Neural cell (in vitro differentiated cells): ENCODE results near the gene MAN2B2. TPM values are rescaled to one million over a fixed set of nuclear protein-coding genes. Genes with fewer than 3 reads are reported as not detected.

ENCODE experiments used
- H2AFZ ChIP-seq: fragments of 200-600, 300-800 bp; sonication (generic), shearing (Covaris generic); 2 replicates; pipeline ENCODE4 v1.6.0; 2014; ENCODE audit warnings: low read depth, mild to moderate bottlenecking, antibody characterized with exemption, low read length, moderate library complexity
- H3F3A ChIP-seq: fragments of 200-600 bp; shearing (Covaris generic); 2 replicates; pipeline ENCODE4 v1.6.1; 2016; ENCODE audit warnings: mild to moderate bottlenecking, moderate library complexity, mixed read lengths, antibody characterized with exemption, low read length; ENCODE audit not compliant: insufficient read depth, poor library complexity, severe bottlenecking
- H3K27ac ChIP-seq: fragments of 200-600, 300-800 bp; sonication (generic), shearing (Covaris generic); 2 replicates; pipeline ENCODE4 v1.5.1; 2014; ENCODE audit warnings: mild to moderate bottlenecking, low read length, moderate library complexity
- H3K27me3 ChIP-seq: fragments of 300-800, 200-600 bp; sonication (generic), shearing (Covaris generic); 2 replicates; pipeline ENCODE4 v1.6.0; 2014; ENCODE audit warnings: mild to moderate bottlenecking, low read depth, low read length, moderate library complexity; ENCODE audit not compliant: insufficient read depth
- H3K36me3 ChIP-seq: fragments of 300-800, 200-600 bp; sonication (generic), shearing (Covaris generic); 2 replicates; pipeline ENCODE4 v1.5.1; 2014; ENCODE audit warnings: mild to moderate bottlenecking, antibody characterized with exemption, low read length, moderate library complexity; ENCODE audit not compliant: insufficient read depth
- H3K4me2 ChIP-seq: fragments of 300-800, 200-600 bp; sonication (generic), shearing (Covaris generic); 2 replicates; pipeline ENCODE4 v1.6.0; 2014; ENCODE audit warnings: mild to moderate bottlenecking, low read length
- H3K4me3 ChIP-seq: fragments of 300-800, 200-600 bp; sonication (generic), shearing (Covaris generic); 2 replicates; pipeline ENCODE4 v1.5.1; 2014; ENCODE audit warnings: mild to moderate bottlenecking, low read length, moderate library complexity
- H3K79me2 ChIP-seq: fragments of 200-600 bp; shearing (Covaris generic); replicated peaks from 2 replicates; pipeline ENCODE4 v1.6.0; 2014; ENCODE audit warnings: mild to moderate bottlenecking, low read length, moderate library complexity; ENCODE audit not compliant: insufficient read depth
- H3K9ac ChIP-seq: fragments of 300-800, 200-600 bp; sonication (generic), shearing (Covaris generic); 2 replicates; pipeline ENCODE4 v1.6.1; 2016; ENCODE audit warnings: mild to moderate bottlenecking, low read length, mixed read lengths
- H3K9me2 ChIP-seq: fragments of 200-600 bp; shearing (Covaris generic); 2 replicates; pipeline ENCODE4 v1.6.1; 2016; ENCODE audit warnings: mild to moderate bottlenecking, low read length, mixed read lengths; ENCODE audit not compliant: insufficient read depth
- H3K9me3 ChIP-seq: fragments of 200-600, 300-800 bp; sonication (generic), shearing (Covaris generic); 2 replicates; pipeline ENCODE4 v1.6.1; 2016; ENCODE audit warnings: mild to moderate bottlenecking, mixed run types, low read length, moderate library complexity, mixed read lengths
- H4K20me1 ChIP-seq: fragments of 200-600 bp; shearing (Covaris generic); 2 replicates; pipeline ENCODE4 v1.6.1; 2016; ENCODE audit warnings: mild to moderate bottlenecking, mixed run types; ENCODE audit not compliant: insufficient read depth
- CTCF ChIP-seq: fragments of 450-650 bp; IDR thresholded peaks from 2 replicates; pipeline ENCODE4 v1.5.1; 2014; ENCODE audit warnings: antibody characterized with exemption, mild to moderate bottlenecking, moderate library complexity; ENCODE audit not compliant: poor library complexity, severe bottlenecking
- EP300 ChIP-seq: fragments of 450-650 bp; conservative IDR thresholded peaks from 2 replicates; pipeline ENCODE4 v1.6.1; 2014; ENCODE audit warnings: antibody characterized with exemption, mild to moderate bottlenecking, moderate library complexity; ENCODE audit not compliant: poor library complexity, severe bottlenecking
- EZH2 ChIP-seq: fragments of 200-600, 300-800 bp; shearing (Covaris generic), sonication (generic); IDR thresholded peaks from 2 replicates; pipeline ENCODE4 v1.6.1; 2014; ENCODE audit warnings: antibody characterized with exemption, low read length, borderline replicate concordance, mild to moderate bottlenecking; ENCODE audit not compliant: insufficient read depth, poor library complexity, severe bottlenecking
- MXI1 ChIP-seq: fragments of 450-650 bp; conservative IDR thresholded peaks from 2 replicates; pipeline ENCODE4 v1.6.1; 2014; ENCODE audit warnings: antibody characterized with exemption, mild to moderate bottlenecking; ENCODE audit not compliant: poor library complexity, severe bottlenecking
- POLR2AphosphoS5 ChIP-seq: IDR thresholded peaks from 2 replicates; pipeline ENCODE4 v1.6.1; 2012
- RAD21 ChIP-seq: fragments of 450-650 bp; conservative IDR thresholded peaks from 2 replicates; pipeline ENCODE4 v1.6.1; 2014; ENCODE audit warnings: antibody characterized with exemption, mild to moderate bottlenecking, moderate library complexity
- REST ChIP-seq: IDR thresholded peaks from 2 replicates; pipeline ENCODE4 v1.6.1; 2012; ENCODE audit warnings: borderline replicate concordance
- SMC3 ChIP-seq: fragments of 450-650 bp; conservative IDR thresholded peaks from 2 replicates; pipeline ENCODE4 v1.6.1; 2014; ENCODE audit warnings: antibody characterized with exemption, mild to moderate bottlenecking, moderate library complexity; ENCODE audit not compliant: poor library complexity
- TAF1 ChIP-seq: IDR thresholded peaks from 2 replicates; pipeline ENCODE4 v1.6.1; 2012; ENCODE audit warnings: low read depth
- polyA plus RNA-seq: library from polyadenylated mRNA; depleted of rRNA; stranded (reverse); fragments of >200 nt; gene quantifications from 2 replicates; pipeline ENCODE4 v1.2.3, GENCODE V29; 2014

MAN2B2 gene
- polyA plus RNA-seq, 1 donor from 2014 or later = 7.5 TPM

- no peaks in the 10 kb centered on the region for H3K27me3 ChIP-seq
- no peaks in the 10 kb centered on the region for H3K79me2 ChIP-seq
- H3K9ac ChIP-seq = no peak overlapping the region
- H4K20me1 ChIP-seq = no peaks in the 10 kb centered on the region
- H3K36me3 ChIP-seq = peaks cover 6% of the 10 kb centered on the region
- no peaks in the 10 kb centered on the region for H3K9me3 ChIP-seq
- no peak overlapping the region for H3K4me3 ChIP-seq
- H2AFZ ChIP-seq = no peak overlapping the region
- H3F3A ChIP-seq = no peaks in the 10 kb centered on the region
- TF ChIP-seq TAF1 (no peak), MXI1 (no peak), CTCF (no peak), EP300 (no peak), REST (no peak), SMC3 (no peak), RAD21 (no peak), EZH2 (no peak), POLR2AphosphoS5 (no peak)
- no peak overlapping the region for H3K4me2 ChIP-seq
- no peak overlapping the region for H3K27ac ChIP-seq
- no peaks in the 10 kb centered on the region for H3K9me2 ChIP-seq
Measured at GRCh38 chr4:6613676-6614651, 39.0 kb downstream of the MAN2B2 start.

- H3K9me2 ChIP-seq = no peaks in the 10 kb centered on the region
- no peak overlapping the region for H3K27ac ChIP-seq
- H3K79me2 ChIP-seq = no peaks in the 10 kb centered on the region
- H4K20me1 ChIP-seq = no peaks in the 10 kb centered on the region
- H3K27me3 ChIP-seq = no peaks in the 10 kb centered on the region
- no peak overlapping the region for H3K4me3 ChIP-seq
- H3K9me3 ChIP-seq = no peaks in the 10 kb centered on the region
- H3K4me2 ChIP-seq = no peak overlapping the region
- peaks cover 6% of the 10 kb centered on the region for H3K36me3 ChIP-seq
- TF ChIP-seq MXI1 (no peak), EP300 (no peak), POLR2AphosphoS5 (no peak), RAD21 (no peak), TAF1 (no peak), SMC3 (no peak), EZH2 (no peak), CTCF (no peak), REST (no peak)
- no peaks in the 10 kb centered on the region for H3F3A ChIP-seq
- H2AFZ ChIP-seq = no peak overlapping the region
- no peak overlapping the region for H3K9ac ChIP-seq
Measured at GRCh38 chr4:6614701-6615230, 39.8 kb downstream of the MAN2B2 start.
